Ovary (tissue), 10 donors: Measurements from ENCODE around the gene C19orf33. TPM values are rescaled to one million over a fixed set of nuclear protein-coding genes. Genes with fewer than 3 reads are reported as not detected.
"Not testable (repeated sequence)": the region's sequence is repeated elsewhere in the genome, so short reads cannot be mapped to it uniquely, and the experiment has no call there.

Experiments used
- DNase-seq, 5 donors: peaks; one replicate each; pipeline ENCODE4 v3.0.0-alpha.2; 2019 to 2020
- H3K27ac ChIP-seq, 2 donors: fragments of 200-600 bp; one replicate each; pipeline versions ENCODE4 v1.5.1 to v1.8.0; 2019 to 2022
- H3K27me3 ChIP-seq: fragments of 200-600 bp; one replicate; pipeline ENCODE4 v1.8.0; 2022
- H3K36me3 ChIP-seq: fragments of 200-600 bp; sonication (generic); one replicate; pipeline ENCODE4 v1.5.1; 2019
- H3K4me1 ChIP-seq: one replicate; pipeline ENCODE4 v1.8.1; 2013; ENCODE audit warnings: mild to moderate bottlenecking, moderate library complexity; ENCODE audit not compliant: insufficient read depth
- H3K4me3 ChIP-seq: fragments of 200-600 bp; sonication (generic); one replicate; pipeline ENCODE4 v1.5.1; 2017
- H3K9me3 ChIP-seq, 2 donors: fragments of 200-600 bp in 1 of 2; sonication (generic) in 1 of 2; one replicate each; pipeline versions ENCODE4 v1.5.1 to v1.8.1; 2013 to 2019; ENCODE audit warnings: mild to moderate bottlenecking in 1 of 2, moderate library complexity in 1 of 2
- CTCF ChIP-seq, 3 donors: fragments of 450-650 bp in 2 of 3; fragments of 200-600 bp in 1 of 3; IDR thresholded peaks; one replicate each; pipeline versions ENCODE4 v1.5.1 to v1.8.0; 2016 to 2022; ENCODE audit warnings: antibody characterized with exemption in 3 of 3, mild to moderate bottlenecking in 1 of 3
- EP300 ChIP-seq: sonication (generic); formaldehyde crosslinking; IDR thresholded peaks from one replicate; pipeline ENCODE4 v1.6.1; 2017; ENCODE audit warnings: antibody characterized with exemption
- POLR2A ChIP-seq: fragments of 450-650 bp; IDR thresholded peaks from one replicate; pipeline ENCODE4 v1.6.1; 2017; ENCODE audit warnings: antibody characterized with exemption, mild to moderate bottlenecking, moderate library complexity
- WGBS, 3 donors: extraction: QIAGEN DNeasy Blood & Tissue Kit in 1 of 3; methylation state at CpG; one replicate each; pipeline versions ENCODE4 v1.1.5 to v1.1.7; 2013 to 2017; 5-methylcytosine and 5-hydroxymethylcytosine counted together
- intact Hi-C, 4 donors: fragments of 100-400 bp; cut with DNase I; formaldehyde crosslinking; loops; one replicate each; pipeline versions ENCODE4 v1.11.0 to v1.15.1; 2022 to 2023
- long read RNA-seq, 3 donors: library from polyadenylated mRNA in 2 of 3; unstranded in 2 of 3; transcript quantifications; one replicate each; pipeline ENCODE4 v2.0.0 and lab custom pipeline, GENCODE V29; 2021 to 2026
- polyA plus RNA-seq, 2 donors: library from polyadenylated mRNA; stranded (reverse); fragments of 200-250 nt in 1 of 2; fragments of 350-450 nt in 1 of 2; fragmentation: Illumina TruSeq in 1 of 2; extraction: RNeasy Lipid Tissue Mini Kit (QIAGEN cat#74804) in 1 of 2; gene quantifications; one replicate each; pipeline ENCODE4 v1.2.3, GENCODE V29; 2013 to 2014
- total RNA-seq, 7 donors: library from RNA; depleted of rRNA in 2 of 7; stranded (reverse); fragments of >200 nt in 2 of 7; fragmentation: NEBNext Ultra II Directional in 3 of 7; extraction: Animal tissue kit (Norgen Biotek cat#: 25700) in 3 of 7; gene quantifications; one replicate each; pipeline versions ENCODE4 v1.1.0 to v1.2.4, GENCODE V29; 2016 to 2023
- donor health status: DM: no; HTN: no; CAD: no; lungs with moderate emphysema.
- donor health status: DM: no; HTN: no; CAD: no.
- donor health status: Bipolar disorder and iron deficiency.
- donor health status: DM: yes; HTN: yes; CAD: no.
- donor health status: DM: no; HTN: no; CAD: no.
- donor health status: DM: yes; HTN: yes; CAD: no.

The C19orf33 gene
- 100 to 1,000 TPM in 1 of 7 donors, 10 to 100 TPM in 2, 1 to 10 TPM in 3, not detected in 1; 1.8 to 179 (median 11.1) TPM for total RNA-seq
- polyA plus RNA-seq = 1 to 10 TPM in 1 of 2 donors, not detected in 1; 7.9 TPM
- long read RNA-seq, donor 1 = 0 reads
- long read RNA-seq, donor 2, transcript C19orf33-201 (4 exons, 467 nt) = major isoform, 8 of 12 reads
- long read RNA-seq, donor 2, partial matches to known transcripts = 0 of 12 reads
- long read RNA-seq, donor 2, other reads (novel, unspliced or antisense) = 0 of 12 reads
- long read RNA-seq, donor 3, transcript C19orf33-201 (4 exons, 467 nt) = major isoform, 8 of 13 reads
- long read RNA-seq, donor 3, partial matches to known transcripts = 0 of 13 reads
- long read RNA-seq, donor 3, other reads (novel, unspliced or antisense) = 3 of 13 reads

GRCh38 chr19:38303517-38304351 is at the start of gene C19orf33:
Gene C19orf33 (plus strand): TSS chr19:38304251. CDS start chr19:38304262, 11 bp downstream.
- intact Hi-C loops = no loop called here
- no peaks in the 10 kb centered on the region for H3K4me1 ChIP-seq
- DNase-seq = no peak
- WGBS, 3 donors = 74 to 80% (median 74%) methylated on average over 27 to 28 of the region's 28 CpGs
- H3K27me3 ChIP-seq = no peaks in the 10 kb centered on the region
- H3K27ac ChIP-seq = no peak within 1 kb of the TSS
- TF ChIP-seq CTCF (IDR thresholded peaks at IDR 0.05) (no peak), POLR2A (no peak), EP300 (no peak)
- H3K9me3 ChIP-seq = no peaks in the 10 kb centered on the region
- no peaks in the 10 kb centered on the region for H3K36me3 ChIP-seq
- no peak within 1 kb of the TSS for H3K4me3 ChIP-seq

GRCh38 chr19:38255383-38256014 is 48.6 kb upstream of the C19orf33 start:
- Histone ChIP-seq H3K9me3 (no peaks in the 10 kb centered on the region), H3K27ac (peak overlapping the region; percentile 63 to 88), H3K4me3 (peak overlapping the region; percentile 56), H3K4me1 (peaks cover 24% of the 10 kb centered on the region), H3K27me3 (no peaks in the 10 kb centered on the region), H3K36me3 (no peaks in the 10 kb centered on the region)
- TF ChIP-seq CTCF (IDR thresholded peaks at IDR 0.05) (no peak), EP300 (no peak), POLR2A (no peak)
- intact Hi-C loops = no loop called here
- DNase-seq = peak in 1 of 5 donors; percentile 50
- 4 to 16% (median 6%) methylated on average over 16 to 17 of the region's 17 CpGs for WGBS, 3 donors

- H3K27me3 ChIP-seq, DNase-seq, H3K27ac ChIP-seq, H3K4me3 ChIP-seq, intact Hi-C loops, H3K36me3 ChIP-seq, H3K9me3 ChIP-seq, H3K4me1 ChIP-seq: not testable (repeated sequence)
- 86 to 90% (median 90%) methylated on average over 12 of the region's 12 CpGs for WGBS, 3 donors
Observed at GRCh38 chr19:38261942-38262341, 42.1 kb upstream of the C19orf33 start.

GRCh38 chr19:38262585-38263268 is 41.3 kb upstream of the C19orf33 start:
- intact Hi-C loops = no loop called here
- WGBS, 3 donors = 93 to 98% (median 95%) methylated on average over 7 of the region's 7 CpGs
- no peak for TF ChIP-seq CTCF (IDR thresholded peaks at IDR 0.05)
- TF ChIP-seq POLR2A = no peak
- TF ChIP-seq EP300 = no peak
- no peak overlapping the region for H3K4me3 ChIP-seq
- DNase-seq = no peak
- no peaks in the 10 kb centered on the region for H3K27me3 ChIP-seq
- no peaks in the 10 kb centered on the region for H3K36me3 ChIP-seq
- H3K27ac ChIP-seq = no peak overlapping the region
- peaks cover 7% of the 10 kb centered on the region for H3K4me1 ChIP-seq
- no peaks in the 10 kb centered on the region for H3K9me3 ChIP-seq
